ENCODE measurements around the gene TEK. TPM values are rescaled to one million over a fixed set of nuclear protein-coding genes. Genes with fewer than 3 reads are reported as not detected.

Gene TEK
- total and polyA plus RNA-seq, 9 of the 15 experiments (the other 6 are each of a cell fraction or from before 2014, with no cell fraction given) = 0.03 to 0.13 (median 0.06) TPM

GRCh38 chr9:27150746-27151406, 41.9 kb downstream of the TEK start:
- Histone ChIP-seq H2AFZ (ENCODE audit: low read depth, low read length) (no peak overlapping the region), H3K4me2 (ENCODE audit: insufficient read depth, low read length) (no peak overlapping the region), H3K9me1 (ENCODE audit: control insufficient read depth, insufficient read depth, low read length) (no peaks in the 10 kb centered on the region), H3K36me3 (ENCODE audit: control insufficient read depth, insufficient read depth, low read length) (no peaks in the 10 kb centered on the region), H3K79me2 (ENCODE audit: control insufficient read depth, insufficient read depth, low read length) (no peaks in the 10 kb centered on the region), H4K20me1 (replicated peaks; ENCODE audit: control insufficient read depth, insufficient read depth, low read length) (no peaks in the 10 kb centered on the region), H3K27me3 (ENCODE audit: control insufficient read depth in 2 of 2, insufficient read depth in 2 of 2, low read length in 2 of 2) (no peaks in the 10 kb centered on the region), H3K9me3 (replicated peaks; ENCODE audit: control insufficient read depth, insufficient read depth, low read depth, low read length) (no peaks in the 10 kb centered on the region), H3K9ac (ENCODE audit: insufficient read depth in 1 of 2, low read depth in 2 of 2, low read length in 2 of 2) (no peak overlapping the region), H3K4me3 (no peak overlapping the region), H3K4me1 (replicated peaks in 1 of 2; ENCODE audit: control insufficient read depth in 2 of 2, insufficient read depth in 2 of 2, low read length in 2 of 2) (no peaks in the 10 kb centered on the region), H3K27ac (ENCODE audit: extremely low read depth, low read depth, low read length) (no peak overlapping the region)
- TF ChIP-seq KLF13 (tag; IDR thresholded peaks at IDR 0.05; ENCODE audit: borderline replicate concordance, low read depth) = no peak
- no peak for TF ChIP-seq MNT (conservative IDR thresholded peaks at IDR 0.05)
- no peak for TF ChIP-seq NCOR1 (IDR thresholded peaks at IDR 0.05)
- TF ChIP-seq YY1 (IDR thresholded peaks at IDR 0.05; ENCODE audit: borderline replicate concordance in 1 of 3, control insufficient read depth in 1 of 3, extremely low read depth in 1 of 3, insufficient read depth in 3 of 3, insufficient read length in 1 of 3, insufficient replicate concordance in 2 of 3, low read depth in 1 of 3, low read length in 2 of 3) = no peak
- no peak for TF ChIP-seq TARDBP (IDR thresholded peaks at IDR 0.05)
- TF ChIP-seq ZBTB12 (CRISPR knock-in tag; IDR thresholded peaks at IDR 0.05) = no peak
- TF ChIP-seq, protein P1, sequence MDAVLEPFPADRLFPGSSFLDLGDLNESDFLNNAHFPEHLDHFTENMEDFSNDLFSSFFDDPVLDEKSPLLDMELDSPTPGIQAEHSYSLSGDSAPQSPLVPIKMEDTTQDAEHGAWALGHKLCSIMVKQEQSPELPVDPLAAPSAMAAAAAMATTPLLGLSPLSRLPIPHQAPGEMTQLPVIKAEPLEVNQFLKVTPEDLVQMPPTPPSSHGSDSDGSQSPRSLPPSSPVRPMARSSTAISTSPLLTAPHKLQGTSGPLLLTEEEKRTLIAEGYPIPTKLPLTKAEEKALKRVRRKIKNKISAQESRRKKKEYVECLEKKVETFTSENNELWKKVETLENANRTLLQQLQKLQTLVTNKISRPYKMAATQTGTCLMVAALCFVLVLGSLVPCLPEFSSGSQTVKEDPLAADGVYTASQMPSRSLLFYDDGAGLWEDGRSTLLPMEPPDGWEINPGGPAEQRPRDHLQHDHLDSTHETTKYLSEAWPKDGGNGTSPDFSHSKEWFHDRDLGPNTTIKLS (IDR thresholded peaks at IDR 0.05; ENCODE audit: borderline replicate concordance, low read depth) = no peak
- no peak for TF ChIP-seq MYBL2 (IDR thresholded peaks at IDR 0.05; ENCODE audit: low read depth)
- no peak for TF ChIP-seq MYBL2 (CRISPR knock-in tag; IDR thresholded peaks at IDR 0.05; ENCODE audit: borderline replicate concordance)
- TF ChIP-seq NKRF (IDR thresholded peaks at IDR 0.05; ENCODE audit: borderline replicate concordance) = no peak
- TF ChIP-seq TEAD1 (CRISPR knock-in tag; IDR thresholded peaks at IDR 0.05) = no peak
- no peak for TF ChIP-seq SIRT6 (IDR thresholded peaks at IDR 0.05; ENCODE audit: low read depth, low read length)
- no peak for TF ChIP-seq ZNF696 (CRISPR knock-in tag; conservative IDR thresholded peaks at IDR 0.05)
- TF ChIP-seq GABPB2 (CRISPR knock-in tag; conservative IDR thresholded peaks at IDR 0.05) = no peak
- no peak for TF ChIP-seq ZNF668 (CRISPR knock-in tag; IDR thresholded peaks at IDR 0.05)
- TF ChIP-seq SRSF9 (IDR thresholded peaks at IDR 0.05; ENCODE audit: borderline replicate concordance, low read depth, low read length) = no peak
- FAIRE-seq = no peak
- intact Hi-C loops (cut with micrococcal nuclease) = no loop called here
- BruUV-seq (replicated peaks) = no TSS peak
- WGBS (ENCODE audit: insufficient coverage, low coverage, missing lambda C conversion rate) = 0% methylated on average over 1 of the region's 5 CpGs
- ChIA-PET POLR2A (no interaction called here), CTCF (ENCODE audit: low intra/inter-chr PET ratio) (no interaction called here)
- in situ Hi-C loops (cut with MboI) = no loop called here
- no peak for ATAC-seq
- no peak for DNase-seq (ENCODE audit: extremely low read depth in 1 of 4, low spot score in 3 of 4)
